Progenitor cell of endocrine pancreas (in vitro differentiated cells): Measurements from ENCODE around the gene SLC16A10. TPM values are rescaled to one million over a fixed set of nuclear protein-coding genes. Genes with fewer than 3 reads are reported as not detected.

Source experiments
- DNase-seq: peaks from one replicate; pipeline ENCODE4 v3.0.0; 2021; ENCODE audit warnings: low spot score; ENCODE audit not compliant: unreplicated experiment
- H3K27ac Mint-ChIP-seq: 2 replicates; pipeline ENCODE4 v1.8.0; 2021; ENCODE audit warnings: mild to moderate bottlenecking, moderate library complexity, mixed read lengths
- H3K27me3 Mint-ChIP-seq: 2 replicates; pipeline ENCODE4 v1.8.0; 2021; ENCODE audit warnings: mixed read lengths
- H3K36me3 Mint-ChIP-seq: 2 replicates; pipeline ENCODE4 v1.8.0; 2022; ENCODE audit warnings: mixed read lengths; ENCODE audit not compliant: insufficient read depth
- H3K4me1 Mint-ChIP-seq: 2 replicates; pipeline ENCODE4 v1.8.0; 2021; ENCODE audit warnings: low read depth, mixed read lengths
- H3K4me3 Mint-ChIP-seq: 2 replicates; pipeline ENCODE4 v1.8.0; 2021; ENCODE audit warnings: low read depth, mild to moderate bottlenecking, moderate library complexity, mixed read lengths
- H3K9me3 Mint-ChIP-seq: 2 replicates; pipeline ENCODE4 v1.8.0; 2021; ENCODE audit warnings: low read depth, mixed read lengths
- CTCF ChIP-seq: fragments of 200-600 bp; sonication (generic); IDR thresholded peaks from one replicate; pipeline ENCODE4 v1.5.0; 2021; ENCODE audit warnings: antibody characterized with exemption, mild to moderate bottlenecking; ENCODE audit not compliant: unreplicated experiment
- total RNA-seq: library from RNA; stranded (reverse); gene quantifications from 2 replicates; pipeline ENCODE4 v1.2.1, GENCODE V29; 2021

The SLC16A10 gene
- total RNA-seq, 1 donor from 2014 or later: 7.0 TPM

GRCh38 chr6:111159633-111160032, 72.3 kb downstream of the SLC16A10 start:
- Mint-ChIP-seq H3K4me1 (no peaks in the 10 kb centered on the region), H3K4me3 (no peak overlapping the region), H3K36me3 (peaks cover 8% of the 10 kb centered on the region), H3K27ac (no peak overlapping the region), H3K9me3 (peaks cover 25% of the 10 kb centered on the region), H3K27me3 (no peaks in the 10 kb centered on the region)
- TF ChIP-seq CTCF: no peak
- no peak for DNase-seq

GRCh38 chr6:111161650-111162049, 74.3 kb downstream of the SLC16A10 start:
- TF ChIP-seq CTCF: no peak
- no peaks in the 10 kb centered on the region for H3K4me1 Mint-ChIP-seq
- peaks cover 28% of the 10 kb centered on the region for H3K9me3 Mint-ChIP-seq
- DNase-seq: no peak
- no peak overlapping the region for H3K27ac Mint-ChIP-seq
- no peaks in the 10 kb centered on the region for H3K27me3 Mint-ChIP-seq
- H3K4me3 Mint-ChIP-seq: no peak overlapping the region
- peaks cover 10% of the 10 kb centered on the region for H3K36me3 Mint-ChIP-seq

- H3K27ac Mint-ChIP-seq: no peak overlapping the region
- DNase-seq: no peak
- no peak overlapping the region for H3K4me3 Mint-ChIP-seq
- peaks cover 10% of the 10 kb centered on the region for H3K36me3 Mint-ChIP-seq
- peaks cover 28% of the 10 kb centered on the region for H3K9me3 Mint-ChIP-seq
- TF ChIP-seq CTCF: no peak
- no peaks in the 10 kb centered on the region for H3K27me3 Mint-ChIP-seq
- no peaks in the 10 kb centered on the region for H3K4me1 Mint-ChIP-seq
These were observed 75.2 kb downstream of the SLC16A10 start for GRCh38 chr6:111162504-111162903.

GRCh38 chr6:111171577-111172400, 84.5 kb downstream of the SLC16A10 start:
- TF ChIP-seq CTCF: no peak
- H3K27me3 Mint-ChIP-seq: no peaks in the 10 kb centered on the region
- no peak for DNase-seq
- H3K36me3 Mint-ChIP-seq: no peaks in the 10 kb centered on the region
- no peaks in the 10 kb centered on the region for H3K9me3 Mint-ChIP-seq
- no peak overlapping the region for H3K4me3 Mint-ChIP-seq
- H3K4me1 Mint-ChIP-seq: peaks cover 5% of the 10 kb centered on the region
- no peak overlapping the region for H3K27ac Mint-ChIP-seq

GRCh38 chr6:111172563-111172962, 85.3 kb downstream of the SLC16A10 start:
- no peaks in the 10 kb centered on the region for H3K36me3 Mint-ChIP-seq
- no peak overlapping the region for H3K4me3 Mint-ChIP-seq
- no peak for DNase-seq
- peaks cover 8% of the 10 kb centered on the region for H3K4me1 Mint-ChIP-seq
- TF ChIP-seq CTCF: no peak
- no peaks in the 10 kb centered on the region for H3K27me3 Mint-ChIP-seq
- no peak overlapping the region for H3K27ac Mint-ChIP-seq
- no peaks in the 10 kb centered on the region for H3K9me3 Mint-ChIP-seq
